Neural progenitor cell (in vitro differentiated cells): ENCODE measurements around the gene TXLNB. TPM values are rescaled to one million over a fixed set of nuclear protein-coding genes. Genes with fewer than 3 reads are reported as not detected.

Experiments
- DNase-seq: peaks from one replicate; pipeline ENCODE4 v3.0.0-alpha.2; 2016; ENCODE audit warnings: low spot score
- H2AFZ ChIP-seq: fragments of 200-600 bp; sonication (generic); replicated peaks from 2 replicates; pipeline ENCODE4 v1.6.1; 2016; ENCODE audit warnings: antibody characterized with exemption
- H3F3A ChIP-seq: fragments of 200-600 bp; sonication (generic); 2 replicates; pipeline ENCODE4 v1.6.1; 2016; ENCODE audit warnings: antibody characterized with exemption, low read depth
- H3K27ac ChIP-seq: fragments of 200-600 bp; sonication (generic); 2 replicates; pipeline ENCODE4 v1.5.1; 2016; ENCODE audit warnings: mild to moderate bottlenecking
- H3K27me3 ChIP-seq: fragments of 200-600 bp; sonication (generic); 2 replicates; pipeline ENCODE4 v1.6.1; 2016; ENCODE audit warnings: mild to moderate bottlenecking, moderate library complexity
- H3K36me3 ChIP-seq: fragments of 200-600 bp; sonication (generic); 2 replicates; pipeline ENCODE4 v1.5.1; 2016
- H3K4me1 ChIP-seq: fragments of 200-600 bp; sonication (generic); 2 replicates; pipeline ENCODE4 v1.6.1; 2016; ENCODE audit warnings: mixed run types
- H3K4me2 ChIP-seq: fragments of 200-600 bp; sonication (generic); 2 replicates; pipeline ENCODE4 v1.6.1; 2016
- H3K4me3 ChIP-seq: fragments of 200-600 bp; sonication (generic); 2 replicates; pipeline ENCODE4 v1.5.1; 2016
- H3K79me2 ChIP-seq: fragments of 200-600 bp; sonication (generic); 2 replicates; pipeline ENCODE4 v1.6.1; 2016; ENCODE audit warnings: low read depth
- H3K9ac ChIP-seq: fragments of 200-600 bp; sonication (generic); 2 replicates; pipeline ENCODE4 v1.6.1; 2016
- H3K9me3 ChIP-seq: fragments of 200-600 bp; sonication (generic); 2 replicates; pipeline ENCODE4 v1.5.1; 2016; ENCODE audit warnings: low read depth
- H4K20me1 ChIP-seq: fragments of 200-600 bp; sonication (generic); 2 replicates; pipeline ENCODE4 v1.6.1; 2016; ENCODE audit warnings: low read depth
- H3K27ac Mint-ChIP-seq: 3 replicates; pipeline ENCODE4 v1.8.0; 2021; ENCODE audit warnings: mixed read lengths
- H3K27me3 Mint-ChIP-seq: 2 replicates; pipeline ENCODE4 v1.8.0; 2022; ENCODE audit warnings: low read depth, mild to moderate bottlenecking, inconsistent platforms, moderate library complexity, mixed read lengths; ENCODE audit not compliant: insufficient read depth
- H3K36me3 Mint-ChIP-seq: 3 replicates; pipeline ENCODE4 v1.8.0; 2021; ENCODE audit warnings: mixed read lengths
- H3K4me1 Mint-ChIP-seq: 3 replicates; pipeline ENCODE4 v1.8.0; 2021; ENCODE audit warnings: mixed read lengths
- H3K4me3 Mint-ChIP-seq: 3 replicates; pipeline ENCODE4 v1.8.0; 2021; ENCODE audit warnings: mild to moderate bottlenecking, moderate library complexity, mixed read lengths
- H3K9me3 Mint-ChIP-seq: 3 replicates; pipeline ENCODE4 v1.8.0; 2020; ENCODE audit warnings: mixed read lengths
- EZH2 ChIP-seq: fragments of 200-600 bp; sonication (generic); IDR thresholded peaks from 2 replicates; pipeline ENCODE4 v1.6.1; 2017; ENCODE audit warnings: antibody characterized with exemption, mild to moderate bottlenecking, moderate library complexity
- EZH2phosphoT487 ChIP-seq: fragments of 200-600 bp; sonication (generic); IDR thresholded peaks from 2 replicates; pipeline ENCODE4 v1.6.1; 2017; ENCODE audit warnings: antibody characterized with exemption
- total RNA-seq: library from RNA; depleted of rRNA; stranded (reverse); fragments of >200 nt; gene quantifications from 2 replicates; pipeline ENCODE4 v1.2.3, GENCODE V29; 2015; ENCODE audit warnings: low replicate concordance
- TF ChIP-seq, protein P1 (sequence below): fragments of 200-600 bp; sonication (generic); IDR thresholded peaks from 2 replicates; pipeline ENCODE4 v1.5.1; 2017; ENCODE audit warnings: antibody characterized with exemption, mild to moderate bottlenecking

TXLNB gene
- total RNA-seq, 1 donor from 2014 or later = 0.06 TPM

DNA sequence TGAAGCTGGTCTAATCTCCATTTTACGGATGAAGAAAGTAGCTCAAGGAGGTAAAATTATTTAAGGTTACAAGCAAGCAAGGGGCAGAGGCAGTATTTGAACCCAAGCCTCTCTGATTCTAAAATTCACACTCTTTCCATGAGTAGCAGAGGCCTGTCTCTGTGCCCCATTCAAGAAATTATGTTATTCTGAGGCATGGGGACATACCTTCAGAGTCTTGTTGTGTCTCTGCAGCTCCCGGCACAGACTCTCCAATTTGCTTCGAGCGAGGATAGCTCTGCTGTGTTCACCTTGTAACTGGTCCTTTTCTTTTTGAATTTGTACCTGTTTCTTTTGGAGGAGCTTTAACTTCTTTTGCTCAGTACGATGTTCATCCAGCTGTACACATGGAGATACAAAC, 21.5 kb downstream of the TXLNB start:
- no peak overlapping the region for H2AFZ ChIP-seq
- no peak for DNase-seq
- Mint-ChIP-seq H3K4me1 (no peaks in the 10 kb centered on the region), H3K36me3 (no peaks in the 10 kb centered on the region), H3K27ac (no peak overlapping the region), H3K27me3 (no peaks in the 10 kb centered on the region), H3K4me3 (no peak overlapping the region), H3K9me3 (no peaks in the 10 kb centered on the region)
- H4K20me1 ChIP-seq = no peaks in the 10 kb centered on the region
- H3K4me2 ChIP-seq = no peak overlapping the region
- no peak overlapping the region for H3K4me3 ChIP-seq
- H3K9me3 ChIP-seq = no peaks in the 10 kb centered on the region
- no peaks in the 10 kb centered on the region for H3K36me3 ChIP-seq
- no peaks in the 10 kb centered on the region for H3K79me2 ChIP-seq
- H3K27me3 ChIP-seq = no peaks in the 10 kb centered on the region
- H3K27ac ChIP-seq = no peak overlapping the region
- no peak overlapping the region for H3K9ac ChIP-seq
- H3F3A ChIP-seq = no peaks in the 10 kb centered on the region
- no peak for TF ChIP-seq EZH2phosphoT487
- no peak for TF ChIP-seq EZH2
- TF ChIP-seq, protein P1, sequence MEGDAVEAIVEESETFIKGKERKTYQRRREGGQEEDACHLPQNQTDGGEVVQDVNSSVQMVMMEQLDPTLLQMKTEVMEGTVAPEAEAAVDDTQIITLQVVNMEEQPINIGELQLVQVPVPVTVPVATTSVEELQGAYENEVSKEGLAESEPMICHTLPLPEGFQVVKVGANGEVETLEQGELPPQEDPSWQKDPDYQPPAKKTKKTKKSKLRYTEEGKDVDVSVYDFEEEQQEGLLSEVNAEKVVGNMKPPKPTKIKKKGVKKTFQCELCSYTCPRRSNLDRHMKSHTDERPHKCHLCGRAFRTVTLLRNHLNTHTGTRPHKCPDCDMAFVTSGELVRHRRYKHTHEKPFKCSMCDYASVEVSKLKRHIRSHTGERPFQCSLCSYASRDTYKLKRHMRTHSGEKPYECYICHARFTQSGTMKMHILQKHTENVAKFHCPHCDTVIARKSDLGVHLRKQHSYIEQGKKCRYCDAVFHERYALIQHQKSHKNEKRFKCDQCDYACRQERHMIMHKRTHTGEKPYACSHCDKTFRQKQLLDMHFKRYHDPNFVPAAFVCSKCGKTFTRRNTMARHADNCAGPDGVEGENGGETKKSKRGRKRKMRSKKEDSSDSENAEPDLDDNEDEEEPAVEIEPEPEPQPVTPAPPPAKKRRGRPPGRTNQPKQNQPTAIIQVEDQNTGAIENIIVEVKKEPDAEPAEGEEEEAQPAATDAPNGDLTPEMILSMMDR = no peak
- H3K4me1 ChIP-seq = no peaks in the 10 kb centered on the region

DNA sequence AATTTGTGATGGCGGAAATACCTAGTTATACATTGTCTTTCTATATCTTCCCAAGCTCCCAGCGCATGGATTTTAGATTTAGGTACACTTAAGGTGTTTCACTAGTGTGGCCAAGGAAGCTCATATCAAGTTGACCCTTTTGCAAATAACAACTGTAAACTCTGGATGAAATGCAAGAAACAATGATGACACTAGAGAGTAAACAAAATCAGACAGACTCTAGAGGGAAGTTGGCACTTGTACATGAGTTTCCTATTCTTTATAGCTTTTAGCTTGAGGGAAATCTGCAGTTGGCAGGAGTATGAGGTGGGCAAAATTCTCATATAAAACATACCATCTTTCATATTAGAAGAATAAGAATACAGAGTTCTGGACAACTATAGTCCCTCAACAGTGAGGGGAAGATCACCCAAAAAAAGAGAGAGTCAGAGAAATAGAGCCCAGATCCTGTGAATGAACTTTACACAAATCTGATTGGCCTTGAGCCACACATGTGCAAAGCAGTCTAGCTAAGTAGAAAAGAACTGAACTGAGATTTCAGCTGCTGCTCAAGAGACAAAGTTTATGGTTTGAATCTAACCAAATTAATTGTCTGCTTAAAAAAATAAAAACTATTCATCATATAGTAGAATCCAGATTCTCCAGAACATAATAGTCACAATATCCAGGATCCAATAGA, 26.1 kb downstream of the TXLNB start:
- DNase-seq = no peak
- H3K9ac ChIP-seq = no peak overlapping the region
- no peaks in the 10 kb centered on the region for H3F3A ChIP-seq
- Mint-ChIP-seq H3K36me3 (no peaks in the 10 kb centered on the region), H3K27me3 (no peaks in the 10 kb centered on the region), H3K4me3 (no peak overlapping the region), H3K4me1 (peaks cover 12% of the 10 kb centered on the region), H3K9me3 (no peaks in the 10 kb centered on the region), H3K27ac (no peak overlapping the region)
- no peak overlapping the region for H3K4me2 ChIP-seq
- H3K4me3 ChIP-seq = no peak overlapping the region
- TF ChIP-seq, protein P1 = no peak
- TF ChIP-seq EZH2phosphoT487 (no peak), EZH2 (no peak)
- no peaks in the 10 kb centered on the region for H3K9me3 ChIP-seq
- H2AFZ ChIP-seq = no peak overlapping the region
- H3K4me1 ChIP-seq = no peaks in the 10 kb centered on the region
- H3K27me3 ChIP-seq = no peaks in the 10 kb centered on the region
- no peaks in the 10 kb centered on the region for H4K20me1 ChIP-seq
- H3K79me2 ChIP-seq = no peaks in the 10 kb centered on the region
- H3K27ac ChIP-seq = no peak overlapping the region
- H3K36me3 ChIP-seq = no peaks in the 10 kb centered on the region

DNA sequence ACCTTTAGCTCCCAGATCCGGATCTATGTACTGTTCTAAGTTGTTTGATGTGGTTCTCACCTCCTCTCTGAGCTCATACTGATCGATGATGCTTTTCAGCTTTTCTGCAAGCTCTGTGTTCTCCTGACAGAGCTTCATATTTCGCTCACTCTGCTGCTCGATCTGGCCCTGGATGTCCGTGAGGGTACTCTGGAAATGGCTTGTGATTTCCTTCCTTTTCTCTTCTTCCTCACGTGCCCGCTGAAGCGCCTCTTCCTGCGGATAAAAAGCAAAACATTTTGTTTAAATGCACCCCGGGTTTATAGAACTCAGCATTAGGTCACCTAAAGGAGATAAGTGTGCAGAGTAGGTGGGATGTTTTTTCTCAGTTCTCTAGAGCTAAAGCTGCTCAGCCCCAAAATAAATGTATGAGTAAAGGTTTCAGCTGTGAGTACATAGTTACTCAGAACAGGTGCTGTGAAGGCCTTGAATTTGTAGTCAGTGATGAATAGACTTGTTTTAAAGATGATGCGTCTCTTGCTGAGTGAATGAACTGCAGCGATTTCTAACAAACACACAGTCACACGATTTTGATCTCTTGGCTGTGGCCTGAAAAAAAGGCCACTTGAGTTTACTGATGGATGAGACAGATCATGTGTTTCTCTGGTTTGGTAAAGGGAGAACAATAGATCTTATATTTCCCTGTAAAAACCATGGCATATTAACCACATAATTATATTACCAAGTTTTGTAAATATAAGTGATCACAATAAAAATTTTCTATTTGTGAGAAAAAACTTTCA, 29.1 kb downstream of the TXLNB start:
- Histone ChIP-seq H3K9me3 (no peaks in the 10 kb centered on the region), H3K4me1 (no peaks in the 10 kb centered on the region), H4K20me1 (no peaks in the 10 kb centered on the region), H3K27me3 (no peaks in the 10 kb centered on the region), H3K4me2 (no peak overlapping the region), H3F3A (no peaks in the 10 kb centered on the region), H2AFZ (peak overlapping the region; percentile 69), H3K9ac (no peak overlapping the region), H3K79me2 (no peaks in the 10 kb centered on the region), H3K36me3 (no peaks in the 10 kb centered on the region), H3K4me3 (no peak overlapping the region), H3K27ac (no peak overlapping the region)
- Mint-ChIP-seq H3K27ac (peak overlapping the region; percentile 64), H3K4me1 (peaks cover 12% of the 10 kb centered on the region), H3K4me3 (no peak overlapping the region), H3K36me3 (no peaks in the 10 kb centered on the region), H3K9me3 (no peaks in the 10 kb centered on the region), H3K27me3 (no peaks in the 10 kb centered on the region)
- no peak for DNase-seq
- TF ChIP-seq EZH2 = no peak
